ENCODE measurements around the gene DUXA.

The DUXA gene

GRCh38 chr19:57105976-57106721 lies 61.1 kb downstream of the DUXA start:
- no peak for DNase-seq (ENCODE audit: low read depth)

All from iris pigment epithelial cell (primary cell).